Pulmonary artery endothelial cell (primary cell): ENCODE measurements around the gene COG3. TPM values are rescaled to one million over a fixed set of nuclear protein-coding genes. Genes with fewer than 3 reads are reported as not detected.
"Not testable (repeated sequence)": the region's sequence is repeated elsewhere in the genome, so short reads cannot be mapped to it uniquely, and the experiment has no call there.

Experiments used
- DNase-seq: peaks from one replicate; pipeline ENCODE4 v3.0.0-alpha.2; 2011; ENCODE audit warnings: low read depth, low spot score
- total RNA-seq: library from RNA; depleted of rRNA; stranded (reverse); fragments of >200 nt; gene quantifications from 2 replicates; pipeline ENCODE4 v1.2.3, GENCODE V29; 2014

The COG3 gene, protein sequence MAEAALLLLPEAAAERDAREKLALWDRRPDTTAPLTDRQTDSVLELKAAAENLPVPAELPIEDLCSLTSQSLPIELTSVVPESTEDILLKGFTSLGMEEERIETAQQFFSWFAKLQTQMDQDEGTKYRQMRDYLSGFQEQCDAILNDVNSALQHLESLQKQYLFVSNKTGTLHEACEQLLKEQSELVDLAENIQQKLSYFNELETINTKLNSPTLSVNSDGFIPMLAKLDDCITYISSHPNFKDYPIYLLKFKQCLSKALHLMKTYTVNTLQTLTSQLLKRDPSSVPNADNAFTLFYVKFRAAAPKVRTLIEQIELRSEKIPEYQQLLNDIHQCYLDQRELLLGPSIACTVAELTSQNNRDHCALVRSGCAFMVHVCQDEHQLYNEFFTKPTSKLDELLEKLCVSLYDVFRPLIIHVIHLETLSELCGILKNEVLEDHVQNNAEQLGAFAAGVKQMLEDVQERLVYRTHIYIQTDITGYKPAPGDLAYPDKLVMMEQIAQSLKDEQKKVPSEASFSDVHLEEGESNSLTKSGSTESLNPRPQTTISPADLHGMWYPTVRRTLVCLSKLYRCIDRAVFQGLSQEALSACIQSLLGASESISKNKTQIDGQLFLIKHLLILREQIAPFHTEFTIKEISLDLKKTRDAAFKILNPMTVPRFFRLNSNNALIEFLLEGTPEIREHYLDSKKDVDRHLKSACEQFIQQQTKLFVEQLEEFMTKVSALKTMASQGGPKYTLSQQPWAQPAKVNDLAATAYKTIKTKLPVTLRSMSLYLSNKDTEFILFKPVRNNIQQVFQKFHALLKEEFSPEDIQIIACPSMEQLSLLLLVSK
- 30.8 and 33.2 TPM in 2 replicates for total RNA-seq

DNA sequence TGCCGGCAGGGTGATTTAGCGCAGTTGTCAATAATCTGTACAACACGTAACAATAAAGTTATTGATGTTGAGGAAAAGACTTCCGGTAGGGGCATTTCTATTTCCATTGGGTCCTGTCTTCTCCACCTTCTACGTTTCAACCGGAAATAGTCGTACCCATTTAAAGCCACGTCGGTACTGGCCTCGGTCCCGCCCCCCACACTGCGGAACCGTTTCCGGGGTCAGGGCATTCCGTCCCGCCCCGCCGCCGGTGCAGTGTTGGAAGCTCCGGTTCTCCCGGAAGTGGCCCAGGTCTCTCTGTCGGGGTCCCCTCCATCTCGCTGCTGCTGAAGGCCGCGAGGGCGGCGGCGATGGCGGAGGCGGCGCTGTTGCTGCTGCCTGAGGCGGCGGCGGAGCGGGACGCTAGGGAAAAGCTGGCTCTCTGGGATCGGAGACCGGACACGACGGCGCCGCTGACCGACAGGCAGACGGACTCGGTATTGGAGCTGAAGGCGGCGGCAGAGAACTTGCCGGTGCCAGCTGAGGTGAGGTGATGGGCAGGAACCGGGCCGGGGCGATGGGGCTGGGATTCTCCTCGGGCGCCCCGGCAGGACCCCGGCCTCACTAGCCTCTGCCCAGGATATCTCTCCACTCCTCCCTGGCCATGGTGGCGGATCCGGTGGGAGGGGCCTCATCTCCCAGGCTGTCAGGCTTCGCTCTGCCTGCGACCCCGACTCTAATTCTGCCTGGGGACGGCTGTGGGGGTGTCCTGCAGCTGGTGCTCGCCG is at the start of gene COG3:
Gene COG3 (plus strand): TSS at position 253 of the 767 bp plus-strand sequence. CDS start 98 bp downstream, at position 351.
- DNase-seq = peak; percentile 92

DNA sequence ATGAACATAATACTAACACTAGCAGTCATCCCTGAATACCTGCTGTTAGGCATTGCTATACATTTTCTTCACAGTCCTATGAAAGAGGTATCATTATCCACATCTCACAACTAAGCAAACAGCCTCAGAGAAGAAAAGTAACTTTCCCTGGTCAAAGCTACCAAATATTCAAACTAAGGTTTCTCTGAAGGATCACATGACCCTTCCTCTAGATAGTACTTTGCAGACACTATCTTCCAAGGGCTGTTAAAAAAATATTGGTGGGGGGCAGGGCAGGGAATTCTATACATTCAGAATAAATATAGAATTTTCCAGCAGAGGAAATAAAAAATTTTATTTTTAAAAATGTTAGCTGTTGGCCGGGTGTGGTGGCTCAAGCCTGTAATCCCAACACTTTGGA is 49.6 kb upstream of the COG3 start:
- DNase-seq = no peak

DNA sequence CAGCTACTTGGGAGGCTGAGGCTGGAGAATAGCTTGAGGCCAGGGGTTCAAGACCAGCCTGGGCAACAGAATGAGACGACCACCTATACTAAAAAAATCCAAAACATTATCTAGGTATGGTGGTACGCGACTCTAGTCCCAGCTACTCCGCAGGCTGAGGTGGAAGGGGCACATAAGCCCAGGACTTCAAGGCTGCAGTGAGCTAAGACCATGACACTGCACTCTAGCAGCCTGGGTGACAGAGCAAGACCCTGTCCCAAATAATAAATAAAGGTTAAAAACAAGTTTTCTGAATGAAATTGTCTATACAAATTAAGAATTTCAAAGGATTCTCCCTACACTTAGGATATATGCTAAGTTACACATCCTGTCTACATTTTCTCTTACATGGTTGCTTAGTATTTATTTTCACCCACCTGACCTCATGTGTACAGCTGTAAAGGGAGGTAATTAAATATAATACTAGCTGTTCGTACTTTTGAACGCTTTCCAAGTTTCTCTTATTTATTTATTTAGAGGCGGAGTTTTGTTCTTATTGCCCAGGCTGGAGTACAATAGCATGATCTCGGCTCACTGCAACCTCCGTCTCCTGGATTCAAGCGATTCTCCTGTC is 48.1 kb upstream of the COG3 start:
- DNase-seq = no peak

DNA sequence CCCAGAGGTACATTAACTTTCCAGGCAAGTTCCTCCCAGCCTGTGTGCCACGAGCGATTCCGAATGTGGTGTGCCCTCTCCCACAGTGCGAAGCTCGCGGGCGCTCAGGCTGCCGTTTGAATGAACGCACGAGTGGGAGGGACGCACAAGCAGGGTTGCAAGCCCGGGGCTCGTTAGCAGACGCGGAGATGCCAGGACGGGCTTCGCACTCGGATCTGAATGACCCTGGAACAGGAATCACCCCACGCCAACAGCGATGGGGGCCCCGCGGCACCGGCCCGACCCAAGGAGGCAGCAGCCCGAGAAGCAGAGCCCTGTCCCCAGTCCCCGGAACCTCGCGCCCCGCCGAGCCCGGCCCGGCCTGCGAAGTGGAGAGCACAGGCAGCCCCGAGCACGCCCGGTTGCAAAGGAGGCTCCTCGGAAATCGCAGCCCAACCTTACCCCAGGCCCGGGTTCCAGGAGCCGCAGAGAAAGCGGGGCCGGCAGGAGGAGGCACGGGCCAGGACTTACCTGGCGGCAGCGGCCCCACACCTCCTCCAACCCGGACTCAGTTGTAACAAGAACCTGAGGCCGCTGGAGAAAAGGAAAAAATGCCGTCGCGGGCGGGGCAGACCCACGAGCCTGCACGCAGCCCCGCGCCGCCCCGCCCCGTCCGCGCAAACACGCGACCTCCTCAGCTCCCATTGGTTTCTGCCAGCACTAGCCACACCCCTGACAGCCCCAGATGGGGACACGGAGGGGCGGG is 46.8 kb upstream of the COG3 start, which contains the start of gene SLC25A30:
Gene SLC25A30 (minus strand): TSS at position 584 of the 745 bp plus-strand sequence. CDS start 6,948 bp downstream, outside the sequence.
- DNase-seq = peak; percentile 77

DNA sequence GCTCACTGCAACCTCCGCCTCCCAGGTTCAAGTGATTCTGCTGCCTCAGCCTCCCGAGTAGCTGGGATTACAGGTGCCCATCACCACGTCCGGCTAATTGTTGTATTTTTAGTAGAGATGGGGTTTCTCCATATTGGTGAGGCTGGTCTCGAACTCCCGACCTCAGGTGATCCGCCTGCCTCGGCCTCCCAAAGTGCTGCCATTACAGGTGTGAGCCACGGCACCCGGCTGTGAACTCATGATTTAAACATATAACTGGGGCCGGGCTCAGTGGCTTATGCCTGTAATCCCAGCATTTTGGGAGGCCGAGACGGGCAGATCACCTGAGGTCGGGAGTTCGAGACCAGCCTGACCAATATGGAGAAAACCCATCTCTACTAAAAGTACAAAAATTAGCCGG is 45.4 kb upstream of the COG3 start:
- DNase-seq = not testable (repeated sequence)

DNA sequence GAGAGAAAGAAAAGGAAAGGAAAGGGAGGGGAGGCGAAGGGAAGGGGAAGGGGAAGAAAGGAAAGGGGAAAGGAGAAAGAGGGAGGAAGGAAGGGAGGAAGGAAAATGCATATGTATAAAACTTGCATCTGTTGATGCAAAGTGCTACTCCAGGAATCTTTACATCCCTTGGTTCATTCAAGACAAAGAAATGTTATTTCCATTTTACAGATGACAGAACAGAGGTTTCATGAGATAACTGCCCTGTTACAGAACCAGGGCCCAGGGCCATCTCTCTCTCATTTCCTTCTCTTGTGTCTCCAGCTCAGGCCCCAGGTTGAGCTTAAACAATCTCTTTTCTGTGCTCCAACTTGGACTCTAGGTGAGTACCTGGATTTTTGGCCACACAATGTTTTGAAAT is 44.8 kb upstream of the COG3 start:
- no peak for DNase-seq

DNA sequence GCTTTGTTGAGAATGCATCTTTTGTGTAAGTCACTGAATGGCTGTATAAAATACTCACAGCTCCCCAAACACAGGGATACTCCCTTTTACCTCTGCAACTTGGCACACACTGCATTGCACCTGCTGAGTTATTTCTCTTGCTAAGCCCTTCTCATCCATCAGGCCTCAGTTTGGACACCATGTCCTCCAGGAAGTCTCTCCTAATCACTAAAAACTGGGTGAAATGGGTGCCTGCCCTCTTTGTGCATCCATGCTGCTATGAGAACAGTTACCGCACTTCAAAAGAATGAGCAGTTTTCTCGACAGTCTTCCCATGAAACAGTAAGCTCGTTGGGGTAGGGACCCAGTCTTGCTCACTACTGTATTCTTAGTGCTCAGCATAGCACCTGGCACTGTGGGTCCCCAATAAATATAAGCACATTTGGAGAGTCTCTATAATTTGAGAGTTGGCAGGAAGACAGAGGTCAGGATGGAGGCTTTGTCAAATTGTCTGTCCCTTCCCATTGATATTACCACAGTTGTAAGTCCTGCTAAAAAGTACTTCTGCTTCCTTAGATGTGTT is 41.9 kb upstream of the COG3 start:
- no peak for DNase-seq

DNA sequence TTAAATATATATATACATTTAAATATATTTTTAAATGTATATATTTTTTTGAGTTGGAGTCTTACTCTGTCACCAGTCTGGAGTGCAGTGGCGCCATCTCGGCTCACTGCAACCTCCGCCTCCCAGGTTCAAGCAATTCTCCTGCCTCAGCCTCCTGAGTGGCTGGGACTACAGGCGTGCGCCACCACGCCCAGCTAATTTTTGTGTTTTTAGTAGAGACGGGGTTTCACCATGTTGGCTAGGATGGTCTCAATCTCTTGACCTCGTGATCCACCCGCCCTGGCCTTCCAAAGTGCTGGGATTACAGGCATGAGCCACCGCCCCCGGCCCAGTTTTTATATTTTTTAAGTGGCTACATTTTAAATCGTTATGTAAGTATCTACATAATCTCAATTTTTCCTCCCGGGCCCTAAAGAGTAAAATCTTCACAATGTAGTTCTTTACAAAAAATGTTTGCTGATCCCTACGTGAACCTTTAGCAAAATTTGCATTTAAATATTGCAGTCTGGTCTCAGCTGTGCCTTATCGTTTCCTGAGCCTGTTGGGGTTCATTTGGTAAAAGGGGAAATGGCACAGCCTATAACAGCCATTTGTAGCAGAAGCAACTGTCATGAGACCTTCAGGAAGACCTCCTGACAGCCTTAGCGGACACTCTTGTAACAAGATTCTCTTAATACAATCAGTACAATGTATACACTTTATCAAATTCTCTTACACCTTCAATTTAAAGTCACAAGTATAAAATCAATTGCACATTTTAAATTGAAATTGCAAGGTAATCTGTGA is 38.5 kb upstream of the COG3 start:
- DNase-seq = not testable (repeated sequence)

DNA sequence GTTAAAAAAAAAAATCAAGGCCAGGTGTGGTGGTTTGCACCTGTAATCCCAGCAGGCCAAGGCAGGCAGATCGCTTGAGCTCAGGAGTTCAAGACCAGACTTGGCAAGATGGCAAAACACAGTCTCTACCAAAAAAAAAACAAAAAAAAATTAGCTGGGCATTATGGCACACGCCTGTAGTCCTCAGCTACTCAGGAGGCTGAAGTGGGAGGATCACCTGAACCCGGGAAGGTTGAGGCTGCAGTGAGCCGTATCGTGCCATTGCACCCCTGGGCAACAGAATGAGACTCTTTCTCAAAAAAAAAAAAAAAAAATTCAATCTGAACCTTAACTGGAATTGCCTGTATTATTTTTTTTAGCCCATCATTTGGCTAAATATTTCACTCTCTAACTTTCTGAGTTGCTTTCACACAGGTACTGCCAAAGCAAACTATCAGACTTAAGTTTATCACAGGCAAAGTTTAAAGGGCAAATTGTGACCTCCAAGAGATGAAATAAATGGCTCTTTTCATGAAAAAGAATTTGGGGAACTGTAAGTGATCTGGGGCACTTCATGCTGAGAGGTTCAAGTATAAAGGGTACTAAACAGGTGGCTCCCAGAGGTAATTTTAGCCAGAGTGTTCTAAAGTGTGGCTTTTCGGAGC is 31.9 kb upstream of the COG3 start:
- DNase-seq = no peak

DNA sequence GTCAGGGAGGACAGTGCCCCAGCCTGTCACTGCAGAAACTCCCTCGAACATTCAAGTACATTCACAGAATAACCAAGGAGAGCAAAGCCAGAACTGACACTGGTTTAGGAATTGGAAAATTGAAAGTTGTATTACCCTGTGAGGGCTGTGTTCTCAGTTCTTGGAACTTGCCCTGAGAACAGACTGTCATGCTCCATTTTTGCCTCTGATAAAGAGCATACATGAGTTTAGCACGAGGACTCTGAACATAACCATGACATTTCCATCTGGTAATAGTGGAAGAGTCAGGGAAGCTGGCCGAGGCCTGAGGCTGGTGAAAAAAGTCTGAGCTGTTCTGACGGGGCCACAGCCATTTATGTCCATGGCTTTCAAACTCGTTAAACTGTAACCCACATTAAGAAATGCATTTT is 31.4 kb upstream of the COG3 start:
- no peak for DNase-seq

DNA sequence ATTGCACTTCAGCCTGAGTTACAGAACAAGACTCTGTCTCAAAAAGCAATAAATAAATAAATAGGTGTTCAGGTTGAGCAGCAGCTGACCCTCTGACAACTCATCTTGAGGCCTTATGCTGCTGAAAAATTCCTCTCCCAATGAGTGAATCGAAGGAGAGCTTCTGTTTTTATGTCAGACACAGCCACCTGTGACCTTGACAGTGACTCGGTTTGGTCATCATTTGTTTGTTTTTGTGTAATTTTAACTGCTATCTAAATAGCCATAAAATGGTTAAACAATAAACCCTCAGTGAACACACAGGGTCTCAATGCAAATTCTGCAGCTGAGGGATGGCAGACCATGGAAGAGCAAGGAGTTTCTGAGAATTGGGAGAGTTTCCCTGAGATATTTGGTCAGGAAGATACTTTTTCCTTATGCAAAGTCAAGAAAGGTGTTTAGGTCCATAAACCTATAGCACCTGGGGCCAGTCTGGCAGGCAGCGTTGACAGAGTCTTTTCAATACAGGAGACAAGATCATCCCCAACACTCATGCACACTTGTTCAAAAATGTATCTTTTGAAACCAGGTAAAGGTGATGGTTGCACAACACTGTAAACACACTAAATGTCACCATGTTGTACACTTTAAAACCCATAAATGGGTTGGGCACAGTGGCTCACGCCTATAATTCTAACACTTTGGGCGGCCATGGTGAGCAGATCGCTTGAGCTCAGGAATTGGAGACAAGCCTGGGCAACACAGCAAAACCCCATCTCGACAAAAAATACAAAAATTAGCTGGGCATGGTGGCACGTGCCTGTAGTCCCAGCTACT is 30.0 kb upstream of the COG3 start:
- no peak for DNase-seq

DNA sequence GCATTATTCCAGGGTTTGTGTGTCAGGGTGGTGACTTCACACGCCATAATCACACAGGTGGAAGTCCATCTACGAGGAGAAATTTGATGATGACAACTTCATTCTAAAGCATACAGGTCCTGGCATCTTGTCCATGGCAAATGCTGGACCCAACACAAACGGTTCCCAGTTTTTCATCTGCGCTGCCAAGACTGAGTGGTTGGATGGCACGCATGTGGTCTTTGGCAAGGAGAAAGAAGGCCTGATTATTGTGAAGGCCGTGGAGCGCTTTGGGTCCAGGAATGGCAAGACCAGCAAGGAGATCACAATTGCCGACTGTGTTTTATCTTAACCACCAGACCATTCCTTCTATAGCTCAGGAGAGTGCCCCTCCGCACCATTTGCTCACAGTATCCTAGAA is 28.4 kb upstream of the COG3 start:
- no peak for DNase-seq

DNA sequence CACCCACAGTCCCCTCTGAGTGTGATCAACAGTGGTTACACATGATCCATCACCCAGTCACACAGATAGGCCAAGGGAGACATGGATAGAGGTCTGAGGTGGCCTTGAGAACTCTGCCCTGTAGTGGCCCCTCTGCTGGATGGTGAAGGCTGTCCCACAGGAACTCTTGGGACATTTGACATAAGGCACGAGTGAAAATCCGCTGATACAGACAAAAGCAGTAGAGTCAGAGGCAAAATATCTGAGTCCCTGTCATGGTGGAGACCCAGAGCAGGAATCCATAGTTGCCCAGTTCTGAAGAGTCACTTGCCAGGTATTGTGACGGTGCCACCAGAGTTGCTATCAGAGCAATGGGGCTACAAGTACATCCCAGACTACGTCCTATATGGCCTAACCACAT is 27.8 kb upstream of the COG3 start:
- DNase-seq = no peak

DNA sequence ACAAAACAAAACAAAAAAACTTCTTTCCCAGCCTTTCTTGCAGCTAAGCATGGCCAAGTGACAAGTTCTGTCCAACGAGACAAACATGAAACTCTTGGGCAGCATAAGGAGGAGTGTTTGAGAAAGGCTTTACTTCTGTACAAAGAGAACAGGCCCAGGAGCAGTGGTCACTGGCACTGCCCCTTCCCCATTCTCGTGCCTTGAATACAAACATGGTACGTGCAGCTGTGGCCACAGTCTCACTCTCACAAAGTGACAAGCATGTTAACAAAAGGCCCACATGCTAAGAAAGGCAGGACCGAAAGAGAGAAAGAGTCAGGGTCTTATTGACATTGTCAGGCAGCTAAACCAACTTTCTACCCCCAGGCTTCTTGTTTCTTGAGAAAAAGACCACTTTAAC is 26.8 kb upstream of the COG3 start:
- DNase-seq = no peak

DNA sequence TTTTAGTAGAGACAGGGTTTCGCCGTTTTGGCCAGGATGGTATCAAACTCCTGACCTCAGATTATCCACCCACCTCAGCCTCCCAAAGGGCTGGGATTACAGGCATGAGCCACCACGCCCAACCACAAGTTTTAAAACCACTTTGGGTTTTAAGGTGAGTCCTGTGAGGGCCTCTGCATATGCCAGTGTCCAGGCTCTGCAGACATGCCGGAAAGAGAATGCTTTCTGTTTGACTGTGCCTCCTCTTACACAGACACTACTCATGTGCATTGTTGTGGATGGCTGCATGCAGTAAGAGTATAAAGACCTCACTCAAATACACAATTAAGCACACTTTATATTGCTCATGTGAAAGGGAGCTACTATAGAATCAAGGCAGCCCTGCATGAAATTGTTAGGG is 25.7 kb upstream of the COG3 start:
- DNase-seq = no peak

DNA sequence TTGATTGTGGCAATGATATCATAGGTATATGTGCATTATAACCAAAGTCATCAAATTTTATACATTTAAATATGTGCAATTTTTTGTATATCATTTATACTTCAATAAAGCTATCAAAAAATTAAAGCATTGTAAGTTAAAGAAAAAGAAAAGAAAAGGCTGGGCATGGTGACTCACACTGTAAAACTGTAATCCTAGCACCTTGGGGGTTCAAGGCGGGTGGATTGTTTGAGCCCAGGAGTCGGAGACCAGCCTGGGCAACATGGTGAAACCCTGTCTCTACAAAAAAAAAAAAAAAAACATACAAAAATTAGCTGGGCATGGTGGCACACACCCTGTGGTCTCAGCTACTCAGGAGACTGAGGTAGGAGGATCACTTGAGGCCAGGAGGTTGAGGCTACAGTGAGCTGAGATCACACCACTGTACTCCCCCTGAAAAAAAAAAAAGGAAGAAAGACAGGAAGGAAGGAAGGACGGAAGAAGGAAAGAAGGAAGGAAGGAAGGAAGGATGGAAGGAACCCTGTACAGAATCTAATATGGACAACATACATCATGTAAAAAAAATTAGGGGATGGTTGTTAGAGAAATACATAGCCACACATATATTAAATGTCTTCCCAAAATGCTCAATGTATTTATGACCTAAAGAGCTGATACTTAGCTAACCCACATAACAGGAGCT is 24.8 kb upstream of the COG3 start:
- no peak for DNase-seq

DNA sequence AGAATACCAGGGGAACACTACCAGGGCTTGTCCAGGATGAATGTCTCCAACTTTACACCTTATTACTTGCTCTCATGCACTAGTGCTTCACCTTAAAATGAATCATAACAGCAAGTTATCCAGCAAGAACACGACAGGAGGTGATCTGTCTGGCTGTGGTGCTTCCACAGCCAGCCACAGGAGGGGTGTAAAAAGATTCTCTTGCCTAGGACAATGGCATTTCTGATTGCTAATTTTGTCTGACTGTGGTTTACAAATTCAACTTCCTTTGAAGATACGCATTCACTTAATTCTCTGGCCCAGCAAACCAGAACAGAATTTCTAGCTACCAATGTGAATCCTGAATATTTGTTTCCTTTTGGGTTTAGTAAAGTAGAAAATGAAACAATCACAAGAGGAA is 23.1 kb upstream of the COG3 start:
- no peak for DNase-seq
